D721Med (cell line): ENCODE measurements around the gene PFDN4.

Source experiments
- DNase-seq: peaks from one replicate; pipeline ENCODE4 v3.0.0; 2011; ENCODE audit warnings: low spot score; ENCODE audit not compliant: insufficient read length
- FAIRE-seq: peaks from 2 replicates; lab custom pipeline; 2011; peaks lifted over from hg19 to GRCh38; lab: Jason Lieb, UNC
- CTCF ChIP-seq: IDR thresholded peaks from 2 replicates; pipeline ENCODE4 v1.5.1; 2012; ENCODE audit warnings: mild to moderate bottlenecking, control low read depth; ENCODE audit not compliant: insufficient read depth; ENCODE audit errors: missing control alignments

PFDN4 gene

GRCh38 chr20:54250691-54251090 lies 42.8 kb downstream of the PFDN4 start:
- no peak for TF ChIP-seq CTCF
- DNase-seq (no peak), FAIRE-seq (no peak)

GRCh38 chr20:54251096-54251495 lies 43.2 kb downstream of the PFDN4 start:
- TF ChIP-seq CTCF, result no peak
- DNase-seq, result no peak
- no peak for FAIRE-seq

- FAIRE-seq, result no peak
- no peak for DNase-seq
- no peak for TF ChIP-seq CTCF
Measured at GRCh38 chr20:54254596-54254995, 46.7 kb downstream of the PFDN4 start.

- FAIRE-seq (no peak), DNase-seq (no peak)
- no peak for TF ChIP-seq CTCF
Measured at GRCh38 chr20:54255157-54255556, 47.3 kb downstream of the PFDN4 start.

GRCh38 chr20:54256202-54256601 lies 48.3 kb downstream of the PFDN4 start:
- no peak for FAIRE-seq
- DNase-seq, result no peak
- TF ChIP-seq CTCF, result no peak

- no peak for DNase-seq
- no peak for TF ChIP-seq CTCF
- FAIRE-seq, result no peak
Measured at GRCh38 chr20:54257071-54257816, 49.4 kb downstream of the PFDN4 start.

GRCh38 chr20:54260116-54260515 lies 52.2 kb downstream of the PFDN4 start:
- DNase-seq, result no peak
- no peak for FAIRE-seq
- TF ChIP-seq CTCF, result no peak
